Mononuclear cell (primary cell): Measurements from ENCODE around the gene NHSL1. TPM values are rescaled to one million over a fixed set of nuclear protein-coding genes. Genes with fewer than 3 reads are reported as not detected.

Experiments
- H3K27me3 ChIP-seq: 2 replicates; pipeline ENCODE4 v1.6.0; 2011; ENCODE audit warnings: low read length, control low read depth; ENCODE audit not compliant: insufficient read depth
- H3K4me1 ChIP-seq: 2 replicates; pipeline ENCODE4 v1.5.1; 2011; ENCODE audit warnings: mild to moderate bottlenecking, low read length, control low read depth; ENCODE audit not compliant: insufficient read depth
- H3K4me3 ChIP-seq: 2 replicates; pipeline ENCODE4 v1.5.1; 2011; ENCODE audit warnings: mild to moderate bottlenecking, low read length, moderate library complexity
- H3K9me3 ChIP-seq: 2 replicates; pipeline ENCODE4 v1.5.1; 2011; ENCODE audit warnings: low read depth, mild to moderate bottlenecking, control low read depth, low read length
- total RNA-seq: library from RNA; depleted of rRNA; stranded (reverse); fragments of >200 nt; gene quantifications from one replicate; pipeline ENCODE4 v1.2.3, GENCODE V29; 2012

Gene NHSL1
- total RNA-seq, 1 donor, result 0.63 TPM

DNA sequence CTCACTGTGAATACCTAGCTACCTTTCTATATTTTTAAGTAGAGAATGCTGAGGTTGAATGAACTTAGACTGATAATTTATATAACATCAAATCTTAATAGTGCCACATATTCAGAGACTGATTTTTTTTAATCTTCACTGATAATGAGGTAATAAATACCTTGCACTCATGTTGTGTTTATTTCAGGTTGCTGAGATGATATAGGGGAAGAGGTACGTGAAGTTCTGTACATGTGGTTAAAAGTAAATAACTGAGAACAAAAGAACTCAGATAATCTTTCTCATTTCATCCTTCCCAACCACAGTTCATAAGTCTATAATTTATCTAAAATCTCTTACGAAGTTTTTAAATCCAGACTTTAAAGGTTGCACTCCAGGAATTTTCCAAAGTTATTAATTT, 6.4 kb downstream of the NHSL1 start:
- Histone ChIP-seq H3K4me1 (no peaks in the 10 kb centered on the region), H3K27me3 (peaks cover 2% of the 10 kb centered on the region), H3K9me3 (no peaks in the 10 kb centered on the region), H3K4me3 (no peak overlapping the region)

DNA sequence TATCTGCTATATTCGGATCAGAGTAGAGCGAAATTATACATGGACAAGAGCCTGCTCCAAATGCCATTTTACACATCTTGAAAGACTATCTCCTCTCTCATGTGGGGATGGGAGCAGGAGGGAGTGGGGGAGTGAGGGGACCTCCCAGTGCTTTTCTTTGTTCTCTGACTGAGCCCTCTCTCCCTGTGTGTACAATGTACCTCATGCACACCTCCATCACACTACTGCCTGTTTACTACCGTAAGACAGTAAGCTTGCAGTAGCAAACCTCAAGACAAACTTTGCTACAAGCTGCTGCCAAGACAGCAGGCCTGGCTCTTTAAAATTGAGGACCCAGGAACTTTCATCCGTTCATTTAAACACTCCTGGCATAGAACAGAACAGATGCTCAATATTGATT, 7.2 kb downstream of the NHSL1 start:
- Histone ChIP-seq H3K4me1 (no peaks in the 10 kb centered on the region), H3K9me3 (no peaks in the 10 kb centered on the region), H3K27me3 (no peaks in the 10 kb centered on the region), H3K4me3 (no peak overlapping the region)

DNA sequence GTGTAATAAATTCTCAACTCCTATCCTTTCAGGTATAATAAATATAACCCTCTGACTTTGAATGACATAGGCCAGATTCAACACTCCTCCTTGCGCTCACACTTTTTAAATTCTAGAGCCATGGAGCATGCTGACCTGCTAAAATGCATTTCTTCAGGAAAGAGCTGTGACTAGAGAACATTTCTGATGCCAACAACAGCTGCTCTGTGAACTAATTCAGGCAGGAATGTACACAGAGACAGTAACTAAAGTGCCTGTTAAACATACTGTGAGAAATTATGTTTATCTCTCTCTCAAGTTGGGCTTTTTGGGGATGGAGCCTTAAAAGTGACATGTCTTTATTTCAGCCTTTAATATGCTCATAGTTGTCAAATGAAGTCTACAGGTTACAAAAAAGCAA, 8.3 kb downstream of the NHSL1 start:
- Histone ChIP-seq H3K9me3 (no peaks in the 10 kb centered on the region), H3K4me3 (no peak overlapping the region), H3K27me3 (no peaks in the 10 kb centered on the region), H3K4me1 (no peaks in the 10 kb centered on the region)

DNA sequence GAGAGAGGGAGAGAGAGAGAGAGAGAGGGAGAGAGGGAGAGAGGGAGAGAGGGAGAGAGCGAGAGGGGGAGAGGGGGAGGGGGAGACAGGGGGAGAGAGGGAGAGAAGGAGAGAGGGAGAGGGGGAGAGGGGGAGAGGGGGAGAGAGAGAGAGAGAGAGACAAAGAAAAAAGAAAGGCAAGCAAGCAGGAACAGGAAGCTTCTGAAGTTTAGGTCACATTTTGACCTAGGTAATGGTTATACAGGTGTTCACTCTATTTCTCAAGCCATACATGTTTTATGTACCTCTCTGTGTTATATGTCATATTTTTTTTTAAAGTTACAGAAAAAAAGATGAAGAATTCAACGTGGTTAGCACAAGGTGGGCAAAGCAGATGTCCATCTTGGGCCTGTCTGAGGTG, 9.4 kb downstream of the NHSL1 start:
- Histone ChIP-seq H3K27me3 (no peaks in the 10 kb centered on the region), H3K4me1 (no peaks in the 10 kb centered on the region), H3K9me3 (no peaks in the 10 kb centered on the region), H3K4me3 (no peak overlapping the region)

DNA sequence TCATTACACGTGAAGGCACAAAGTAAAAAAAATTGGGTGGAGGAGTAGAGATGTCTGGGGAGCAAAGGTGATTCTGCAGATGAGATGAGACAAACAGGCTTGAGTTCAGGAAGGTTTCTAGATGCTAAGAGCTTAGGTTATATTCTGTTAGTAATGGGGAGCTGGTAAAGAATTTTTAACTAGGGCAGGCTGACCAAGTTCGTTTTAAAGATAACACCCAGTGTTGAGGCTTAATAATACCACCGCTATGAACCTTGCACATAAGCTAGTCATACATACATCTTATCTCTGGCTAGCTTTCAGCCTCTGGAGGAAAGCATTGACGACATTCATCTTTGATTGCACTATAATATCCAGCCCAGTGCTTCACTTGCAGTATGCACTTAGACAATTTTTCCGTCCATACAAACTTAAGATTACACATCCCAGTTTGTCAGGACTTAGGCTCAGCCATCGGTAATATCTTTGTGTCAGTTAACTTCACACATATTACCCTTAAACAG, 12.1 kb downstream of the NHSL1 start:
- H3K4me3 ChIP-seq, result no peak overlapping the region
- H3K27me3 ChIP-seq, result no peaks in the 10 kb centered on the region
- H3K9me3 ChIP-seq, result no peaks in the 10 kb centered on the region
- no peaks in the 10 kb centered on the region for H3K4me1 ChIP-seq

DNA sequence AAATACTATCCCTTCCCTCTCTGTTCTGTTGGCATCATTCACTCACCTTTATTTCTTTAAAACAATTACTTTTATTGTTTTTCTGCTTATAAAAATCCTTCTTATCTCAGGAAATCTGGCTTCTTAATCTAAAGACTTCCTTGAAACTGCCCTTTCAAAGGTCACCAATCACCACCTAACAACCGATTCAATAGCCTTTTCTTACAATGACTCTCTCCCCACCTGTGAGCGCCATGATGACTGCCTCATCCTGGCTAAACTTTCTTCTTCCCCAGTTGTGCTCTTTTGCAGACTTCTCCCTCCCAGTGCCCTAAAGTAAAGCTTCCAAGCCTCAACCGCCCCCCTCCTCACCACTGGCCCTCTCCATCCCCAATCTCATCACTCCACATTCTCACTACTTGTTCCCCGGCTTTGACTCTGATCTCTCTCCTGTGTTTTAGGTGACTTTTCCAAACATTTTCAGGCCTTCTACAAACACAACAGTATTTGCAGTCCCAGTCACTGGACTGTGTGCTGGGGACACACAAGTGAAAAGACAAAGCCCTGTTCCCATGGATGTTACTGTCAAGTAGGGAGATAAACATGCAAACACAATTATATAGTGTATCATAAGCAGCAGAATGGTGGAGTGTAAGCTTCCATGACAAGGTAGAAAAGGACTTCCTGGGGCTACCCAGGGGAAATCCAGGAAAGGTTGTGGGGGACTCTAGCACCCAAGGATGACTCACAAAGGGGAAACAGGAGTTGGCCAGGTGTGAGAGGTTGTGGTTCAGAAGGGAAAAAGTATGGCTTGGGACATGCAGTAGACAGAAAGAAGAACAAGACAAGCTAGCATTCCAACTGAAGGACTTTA, 12.8 kb downstream of the NHSL1 start:
- no peak overlapping the region for H3K4me3 ChIP-seq

DNA sequence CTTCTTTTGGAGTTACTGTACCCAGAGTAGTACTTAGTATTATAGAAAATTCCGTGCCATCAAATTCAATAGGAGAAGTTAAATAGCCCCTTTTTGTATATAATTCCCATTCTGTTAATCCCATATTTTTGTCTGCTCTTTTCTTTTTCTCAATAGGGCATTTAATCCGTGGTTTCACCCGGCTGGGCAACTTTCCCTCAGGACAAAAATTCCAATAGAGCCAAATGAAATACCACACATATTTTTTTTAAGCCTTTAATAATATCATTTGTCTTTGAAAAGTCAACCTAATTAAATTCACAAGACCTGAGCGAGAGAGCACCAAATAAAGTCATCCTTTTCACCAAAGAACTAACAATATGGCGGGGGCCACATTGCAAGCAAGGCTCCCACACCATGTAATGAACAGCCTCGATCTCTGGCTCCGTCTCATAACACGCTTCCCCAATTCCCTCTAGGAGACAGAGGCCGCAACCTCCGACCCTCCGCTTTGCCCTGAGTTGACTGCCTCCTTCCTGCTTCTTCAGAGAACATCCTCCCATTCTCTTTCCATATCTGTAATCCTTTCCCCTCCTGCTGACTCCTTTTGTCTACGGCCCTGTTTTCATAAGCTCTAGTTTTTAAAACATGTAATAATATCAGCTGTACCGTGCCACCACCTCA, 13.6 kb downstream of the NHSL1 start:
- Histone ChIP-seq H3K4me1 (no peaks in the 10 kb centered on the region), H3K27me3 (no peaks in the 10 kb centered on the region), H3K9me3 (no peaks in the 10 kb centered on the region), H3K4me3 (no peak overlapping the region)

More for the DNA sequence above, 12.8 kb downstream of the NHSL1 start:
- no peaks in the 10 kb centered on the region for H3K9me3 ChIP-seq
- no peaks in the 10 kb centered on the region for H3K4me1 ChIP-seq
- no peaks in the 10 kb centered on the region for H3K27me3 ChIP-seq

DNA sequence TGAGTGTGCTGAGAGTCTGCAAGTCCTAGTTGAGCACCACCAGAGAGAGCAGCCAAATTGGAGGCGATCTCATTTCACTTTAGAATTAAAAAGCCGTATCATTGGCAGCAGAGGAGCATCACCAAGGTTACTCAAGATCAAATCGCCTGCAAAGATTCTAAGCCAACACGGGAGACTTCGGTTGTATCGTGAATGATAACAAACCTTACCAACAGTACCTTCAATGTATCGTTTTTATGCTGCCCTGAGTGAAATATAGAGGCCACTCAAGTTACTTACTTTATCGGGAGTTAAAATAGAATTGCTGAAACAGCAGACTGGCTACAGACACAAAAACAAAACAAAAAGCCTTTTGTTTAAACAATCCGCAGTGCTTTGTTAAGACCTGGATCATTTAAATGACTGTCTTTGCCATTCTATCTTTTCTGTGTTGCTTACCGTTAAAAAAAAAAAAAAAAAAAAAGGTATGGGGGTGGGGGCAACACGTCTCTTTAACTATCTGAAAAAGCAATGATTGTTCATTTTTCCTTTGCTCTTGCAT, 14.2 kb downstream of the NHSL1 start:
- no peaks in the 10 kb centered on the region for H3K27me3 ChIP-seq
- no peak overlapping the region for H3K4me3 ChIP-seq
- H3K4me1 ChIP-seq, result no peaks in the 10 kb centered on the region
- H3K9me3 ChIP-seq, result no peaks in the 10 kb centered on the region

DNA sequence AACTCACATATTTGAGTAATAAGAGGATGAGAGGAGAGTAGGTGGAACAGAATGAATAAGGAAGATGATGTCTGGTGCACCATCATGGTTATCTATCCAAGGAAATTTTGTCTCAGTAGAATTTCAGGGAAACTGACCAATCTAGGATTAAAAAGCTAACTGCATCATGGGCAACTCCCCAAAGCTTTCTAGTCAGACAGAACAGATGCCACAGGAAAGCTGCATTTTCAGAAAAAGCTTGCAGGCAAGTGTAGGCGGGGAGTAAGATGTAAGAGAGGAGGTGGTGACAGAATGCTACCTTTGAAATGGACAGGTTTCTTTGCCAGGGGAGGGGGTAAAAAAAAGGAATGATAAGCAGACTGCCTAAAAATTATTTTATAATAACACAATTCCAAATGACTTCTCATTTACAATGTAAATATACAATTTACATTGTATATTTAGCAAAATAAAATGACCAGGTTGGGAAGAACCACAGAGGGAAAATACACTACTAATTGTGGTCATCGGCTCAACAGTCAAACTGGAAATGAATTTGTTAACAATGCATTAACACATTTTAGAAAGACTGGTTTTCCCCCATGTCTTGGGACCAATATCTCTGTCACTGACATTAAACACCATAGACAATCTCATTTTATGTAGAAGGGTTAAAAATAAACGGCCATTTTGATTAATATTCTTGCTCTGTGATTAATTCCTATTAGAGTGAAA, 15.1 kb downstream of the NHSL1 start:
- Histone ChIP-seq H3K27me3 (no peaks in the 10 kb centered on the region), H3K9me3 (no peaks in the 10 kb centered on the region), H3K4me1 (no peaks in the 10 kb centered on the region), H3K4me3 (no peak overlapping the region)

DNA sequence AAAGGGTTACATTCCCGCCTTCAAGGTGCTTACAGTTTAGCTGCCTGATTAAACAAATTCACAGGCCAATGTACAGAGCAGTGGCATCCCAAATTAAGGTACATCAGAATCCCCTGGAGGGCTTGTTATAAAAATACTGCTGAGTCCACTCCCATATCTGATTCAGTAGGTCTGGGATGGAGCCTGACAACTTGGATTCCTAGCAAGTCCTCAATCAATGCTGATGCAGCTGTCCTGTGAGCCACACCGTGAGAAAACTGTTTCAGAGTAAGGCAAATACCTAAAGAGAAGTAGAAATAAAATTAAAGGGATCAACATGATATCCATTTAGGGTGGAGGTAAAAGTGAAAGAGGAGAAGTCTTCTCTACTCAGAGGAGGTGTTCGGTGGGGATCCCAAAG, 16.5 kb downstream of the NHSL1 start:
- Histone ChIP-seq H3K9me3 (no peaks in the 10 kb centered on the region), H3K4me1 (no peaks in the 10 kb centered on the region), H3K4me3 (no peak overlapping the region), H3K27me3 (no peaks in the 10 kb centered on the region)

DNA sequence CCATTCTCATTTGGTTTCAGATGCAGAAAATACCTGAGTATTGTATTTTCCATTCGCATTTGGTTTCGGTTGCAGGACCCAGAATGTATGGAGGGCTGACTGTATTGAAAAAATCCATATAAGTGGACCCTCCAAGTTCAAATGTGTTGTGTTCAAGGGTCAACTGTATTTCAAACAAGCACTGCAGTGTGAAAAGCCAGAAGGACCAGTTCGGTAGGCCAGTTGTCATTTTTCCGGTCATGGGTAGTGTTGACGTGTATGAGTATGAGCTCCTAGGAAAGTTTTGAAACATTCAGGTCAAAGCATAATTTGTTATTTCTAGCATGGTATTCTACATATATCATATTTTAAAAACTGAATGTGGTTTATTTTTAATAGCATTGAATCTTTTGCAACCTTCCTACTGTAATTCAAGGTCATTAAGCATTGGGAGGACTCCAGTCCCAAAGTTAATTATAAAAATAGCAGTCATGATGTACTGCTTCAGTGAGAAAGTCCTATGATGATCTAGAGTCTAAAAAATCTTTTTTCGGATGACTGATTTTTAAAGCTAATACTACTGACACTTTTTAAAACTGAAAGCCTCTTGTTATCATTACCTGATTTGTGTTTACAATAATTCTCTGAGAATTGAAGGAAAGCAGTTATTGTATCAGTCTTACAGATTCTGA, 18.9 kb downstream of the NHSL1 start:
- no peak overlapping the region for H3K4me3 ChIP-seq
- H3K9me3 ChIP-seq, result no peaks in the 10 kb centered on the region
- no peaks in the 10 kb centered on the region for H3K4me1 ChIP-seq
- no peaks in the 10 kb centered on the region for H3K27me3 ChIP-seq

DNA sequence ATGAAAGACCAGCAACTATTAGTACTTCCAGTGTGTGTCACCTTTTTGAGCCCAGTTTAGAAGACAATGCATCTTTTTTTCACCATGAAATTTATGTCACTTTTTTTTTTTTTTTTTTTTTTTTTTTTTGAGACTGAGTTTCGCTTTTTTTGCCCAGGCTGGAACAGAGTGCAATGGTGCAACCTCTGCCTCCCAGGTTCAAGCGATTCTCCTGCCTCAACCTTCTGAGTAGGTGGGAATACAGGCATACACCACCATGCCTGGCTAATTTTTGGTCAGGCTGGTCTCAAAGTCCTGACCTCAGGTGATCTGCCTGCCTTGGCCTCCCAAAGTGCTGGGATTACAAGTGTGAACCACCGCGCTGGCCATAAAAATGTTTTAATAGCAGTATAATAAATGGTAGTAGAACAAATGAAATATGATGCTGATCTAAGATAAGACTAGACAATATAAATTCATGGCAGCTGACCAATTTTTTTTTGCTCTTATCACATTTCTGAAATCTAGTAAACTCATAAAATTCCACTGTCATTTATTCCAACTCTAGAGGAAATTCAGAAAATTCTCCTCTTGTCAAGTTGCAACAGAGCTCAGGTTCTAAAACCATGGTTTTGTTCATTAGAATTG, 21.3 kb downstream of the NHSL1 start:
- H3K4me1 ChIP-seq, result no peaks in the 10 kb centered on the region
- no peaks in the 10 kb centered on the region for H3K9me3 ChIP-seq
- no peaks in the 10 kb centered on the region for H3K27me3 ChIP-seq
- no peak overlapping the region for H3K4me3 ChIP-seq

DNA sequence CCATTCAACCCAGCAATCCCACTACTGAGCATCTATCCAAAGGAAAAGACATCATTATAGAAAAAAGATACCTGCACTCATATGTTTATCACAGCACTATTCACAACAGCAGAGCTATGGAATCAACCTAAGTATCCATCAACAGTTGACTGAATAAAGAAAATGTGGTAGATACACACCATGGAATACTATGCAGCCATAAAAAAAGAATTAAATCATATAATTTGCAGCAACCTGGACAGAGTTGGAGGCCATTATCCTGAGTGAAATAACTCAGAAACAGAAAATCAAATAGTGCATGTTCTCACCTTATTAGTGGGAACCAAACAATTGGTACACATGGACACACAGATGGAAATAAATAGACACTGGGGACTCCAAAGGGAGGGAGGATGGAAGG, 23.2 kb downstream of the NHSL1 start:
- Histone ChIP-seq H3K27me3 (no peaks in the 10 kb centered on the region), H3K4me3 (no peak overlapping the region), H3K9me3 (no peaks in the 10 kb centered on the region), H3K4me1 (no peaks in the 10 kb centered on the region)

DNA sequence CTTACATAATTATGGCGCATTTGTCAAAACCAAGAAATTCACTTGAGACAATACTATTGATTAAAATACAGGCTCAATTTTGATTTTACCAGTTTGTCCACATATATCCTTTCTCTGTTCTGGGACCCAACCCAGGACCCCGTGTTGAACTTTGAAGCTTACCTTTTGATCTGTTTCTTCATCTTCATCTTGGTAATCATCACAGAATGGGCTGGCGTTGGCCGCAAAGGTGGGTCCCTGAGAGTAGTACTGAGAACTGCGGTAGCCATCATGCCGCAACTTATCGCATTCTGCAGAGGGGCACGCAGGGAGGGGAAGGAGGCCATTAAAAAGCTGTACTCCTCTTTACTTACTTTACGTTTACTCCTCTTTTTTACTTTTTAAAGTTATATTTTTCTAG, 26.1 kb downstream of the NHSL1 start:
- Histone ChIP-seq H3K4me1 (no peaks in the 10 kb centered on the region), H3K9me3 (no peaks in the 10 kb centered on the region), H3K4me3 (no peak overlapping the region), H3K27me3 (no peaks in the 10 kb centered on the region)
